ENCODE results near the gene GPR12. TPM values are rescaled to one million over a fixed set of nuclear protein-coding genes. Genes with fewer than 3 reads are reported as not detected.
A peak's percentile ranks its signal among the peaks of the same experiment; 100 is the strongest.

The GPR12 gene
- total and polyA plus RNA-seq, 2 experiments from 2014 or later, result 0.13 TPM; not detected in 1

- H3K4me3 Mint-ChIP-seq, result no peak overlapping the region
- Histone ChIP-seq H3K27ac (ENCODE audit: low read depth) (no peak overlapping the region), H3K9me2 (ENCODE audit: insufficient read depth) (no peaks in the 10 kb centered on the region), H3K27me3 (ENCODE audit: insufficient read depth) (no peaks in the 10 kb centered on the region), H3F3A (replicated peaks; ENCODE audit: low read depth) (no peaks in the 10 kb centered on the region), H3K4me1 (ENCODE audit: insufficient read depth) (peaks cover 9% of the 10 kb centered on the region), H3K4me2 (no peak overlapping the region), H2AFZ (no peak overlapping the region), H3K36me3 (ENCODE audit: insufficient read depth) (no peaks in the 10 kb centered on the region), H3K79me2 (replicated peaks; ENCODE audit: insufficient read depth) (no peaks in the 10 kb centered on the region), H3K4me3 (no peak overlapping the region), H4K20me1 (replicated peaks; ENCODE audit: insufficient read depth) (no peaks in the 10 kb centered on the region)
- ATAC-seq (peak; percentile 17; the same call in 2 of the 3 replicates), DNase-seq (ENCODE audit: low spot score) (no peak)
- TF ChIP-seq ZNF114 (CRISPR knock-in tag; IDR thresholded peaks at IDR 0.05) (no peak), ZNF331 (CRISPR knock-in tag; IDR thresholded peaks at IDR 0.05; ENCODE audit: low read depth) (no peak), EZH2 (IDR thresholded peaks at IDR 0.05; ENCODE audit: low read depth, unreplicated experiment) (no peak), STAT1 (IDR thresholded peaks at IDR 0.05; ENCODE audit: unreplicated experiment) (no peak), POLR2AphosphoS5 (IDR thresholded peaks at IDR 0.05; ENCODE audit: low read depth) (no peak), ETS1 (IDR thresholded peaks at IDR 0.05) (no peak), CREB1 (CRISPR knock-in tag; IDR thresholded peaks at IDR 0.05; ENCODE audit: low read depth) (no peak), JUNB (IDR thresholded peaks at IDR 0.05; ENCODE audit: unreplicated experiment) (no peak), NANOG (IDR thresholded peaks at IDR 0.05; ENCODE audit: borderline replicate concordance) (no peak)
- TF ChIP-seq, protein P1, sequence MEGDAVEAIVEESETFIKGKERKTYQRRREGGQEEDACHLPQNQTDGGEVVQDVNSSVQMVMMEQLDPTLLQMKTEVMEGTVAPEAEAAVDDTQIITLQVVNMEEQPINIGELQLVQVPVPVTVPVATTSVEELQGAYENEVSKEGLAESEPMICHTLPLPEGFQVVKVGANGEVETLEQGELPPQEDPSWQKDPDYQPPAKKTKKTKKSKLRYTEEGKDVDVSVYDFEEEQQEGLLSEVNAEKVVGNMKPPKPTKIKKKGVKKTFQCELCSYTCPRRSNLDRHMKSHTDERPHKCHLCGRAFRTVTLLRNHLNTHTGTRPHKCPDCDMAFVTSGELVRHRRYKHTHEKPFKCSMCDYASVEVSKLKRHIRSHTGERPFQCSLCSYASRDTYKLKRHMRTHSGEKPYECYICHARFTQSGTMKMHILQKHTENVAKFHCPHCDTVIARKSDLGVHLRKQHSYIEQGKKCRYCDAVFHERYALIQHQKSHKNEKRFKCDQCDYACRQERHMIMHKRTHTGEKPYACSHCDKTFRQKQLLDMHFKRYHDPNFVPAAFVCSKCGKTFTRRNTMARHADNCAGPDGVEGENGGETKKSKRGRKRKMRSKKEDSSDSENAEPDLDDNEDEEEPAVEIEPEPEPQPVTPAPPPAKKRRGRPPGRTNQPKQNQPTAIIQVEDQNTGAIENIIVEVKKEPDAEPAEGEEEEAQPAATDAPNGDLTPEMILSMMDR (conservative IDR thresholded peaks at IDR 0.05; ENCODE audit: low read depth in 2 of 2), result no peak
- H3K9me3 Mint-ChIP-seq, result peaks cover 11% of the 10 kb centered on the region
- peaks cover 7% of the 10 kb centered on the region for H3K36me3 Mint-ChIP-seq (ENCODE audit: low read depth)
- H3K27me3 Mint-ChIP-seq (ENCODE audit: insufficient read depth, low read depth, poor library complexity), result peaks cover 7% of the 10 kb centered on the region
- peaks cover 16% of the 10 kb centered on the region for H3K4me1 Mint-ChIP-seq
- no peak overlapping the region for H3K27ac Mint-ChIP-seq
Observed at GRCh38 chr13:26708007-26708297, 52.6 kb downstream of the GPR12 start.

DNA sequence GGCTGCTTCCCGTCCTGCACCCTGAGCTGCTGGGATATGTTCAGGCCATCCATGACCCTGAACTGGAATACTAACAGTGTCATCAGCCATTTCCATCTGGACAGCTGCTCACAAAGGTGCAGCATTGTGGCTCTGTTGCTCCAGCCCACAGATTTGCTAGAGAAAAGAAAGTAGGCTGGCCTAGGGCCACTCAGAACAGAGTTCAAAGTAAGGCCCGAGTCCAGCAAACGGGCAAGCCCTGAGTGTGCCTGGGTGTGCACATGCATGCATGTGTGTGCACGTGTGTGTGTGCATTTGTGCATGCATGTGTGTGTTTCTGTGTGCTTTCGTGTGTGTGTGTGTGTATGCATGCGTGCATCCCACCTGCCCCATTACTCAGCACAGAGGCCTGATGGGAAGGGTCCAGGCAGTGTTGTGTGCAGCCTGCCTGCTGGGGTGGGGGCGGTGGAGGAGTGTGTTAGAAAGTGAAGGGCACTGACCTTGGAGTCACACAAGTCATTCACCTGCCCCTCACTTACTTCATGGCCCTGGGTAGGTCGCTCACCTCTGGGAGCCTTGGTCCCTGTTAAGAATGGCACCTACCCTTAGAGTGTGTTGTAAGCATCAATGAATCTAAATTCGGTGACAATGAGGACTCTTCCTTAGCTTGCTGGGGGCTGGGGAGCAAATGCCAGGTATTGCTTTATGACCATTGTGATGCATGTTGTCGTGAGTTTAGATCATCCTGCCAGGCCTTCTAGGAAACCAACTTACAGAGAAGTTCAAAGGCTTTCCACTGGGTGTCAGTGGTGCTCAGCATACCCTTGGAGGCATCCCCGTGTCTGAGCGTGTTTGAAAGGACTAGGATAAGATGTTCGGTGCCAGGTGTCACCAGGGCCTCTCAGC lies 53.2 kb downstream of the GPR12 start:
- Mint-ChIP-seq H3K27ac (no peak overlapping the region), H3K4me1 (peaks cover 16% of the 10 kb centered on the region), H3K27me3 (ENCODE audit: insufficient read depth, low read depth, poor library complexity) (peaks cover 7% of the 10 kb centered on the region), H3K36me3 (ENCODE audit: low read depth) (peaks cover 2% of the 10 kb centered on the region), H3K9me3 (peaks cover 5% of the 10 kb centered on the region), H3K4me3 (no peak overlapping the region)
- ATAC-seq (peak; percentile 90), DNase-seq (ENCODE audit: low spot score) (peak; percentile 91)
- Histone ChIP-seq H3K4me2 (no peak overlapping the region), H3K27ac (ENCODE audit: low read depth) (no peak overlapping the region), H3K36me3 (ENCODE audit: insufficient read depth) (no peaks in the 10 kb centered on the region), H3K79me2 (replicated peaks; ENCODE audit: insufficient read depth) (no peaks in the 10 kb centered on the region), H2AFZ (no peak overlapping the region), H4K20me1 (replicated peaks; ENCODE audit: insufficient read depth) (no peaks in the 10 kb centered on the region), H3F3A (replicated peaks; ENCODE audit: low read depth) (no peaks in the 10 kb centered on the region), H3K4me3 (no peak overlapping the region), H3K4me1 (ENCODE audit: insufficient read depth) (peaks cover 9% of the 10 kb centered on the region), H3K9me2 (ENCODE audit: insufficient read depth) (no peaks in the 10 kb centered on the region), H3K27me3 (ENCODE audit: insufficient read depth) (no peaks in the 10 kb centered on the region)
- TF ChIP-seq, protein P2, sequence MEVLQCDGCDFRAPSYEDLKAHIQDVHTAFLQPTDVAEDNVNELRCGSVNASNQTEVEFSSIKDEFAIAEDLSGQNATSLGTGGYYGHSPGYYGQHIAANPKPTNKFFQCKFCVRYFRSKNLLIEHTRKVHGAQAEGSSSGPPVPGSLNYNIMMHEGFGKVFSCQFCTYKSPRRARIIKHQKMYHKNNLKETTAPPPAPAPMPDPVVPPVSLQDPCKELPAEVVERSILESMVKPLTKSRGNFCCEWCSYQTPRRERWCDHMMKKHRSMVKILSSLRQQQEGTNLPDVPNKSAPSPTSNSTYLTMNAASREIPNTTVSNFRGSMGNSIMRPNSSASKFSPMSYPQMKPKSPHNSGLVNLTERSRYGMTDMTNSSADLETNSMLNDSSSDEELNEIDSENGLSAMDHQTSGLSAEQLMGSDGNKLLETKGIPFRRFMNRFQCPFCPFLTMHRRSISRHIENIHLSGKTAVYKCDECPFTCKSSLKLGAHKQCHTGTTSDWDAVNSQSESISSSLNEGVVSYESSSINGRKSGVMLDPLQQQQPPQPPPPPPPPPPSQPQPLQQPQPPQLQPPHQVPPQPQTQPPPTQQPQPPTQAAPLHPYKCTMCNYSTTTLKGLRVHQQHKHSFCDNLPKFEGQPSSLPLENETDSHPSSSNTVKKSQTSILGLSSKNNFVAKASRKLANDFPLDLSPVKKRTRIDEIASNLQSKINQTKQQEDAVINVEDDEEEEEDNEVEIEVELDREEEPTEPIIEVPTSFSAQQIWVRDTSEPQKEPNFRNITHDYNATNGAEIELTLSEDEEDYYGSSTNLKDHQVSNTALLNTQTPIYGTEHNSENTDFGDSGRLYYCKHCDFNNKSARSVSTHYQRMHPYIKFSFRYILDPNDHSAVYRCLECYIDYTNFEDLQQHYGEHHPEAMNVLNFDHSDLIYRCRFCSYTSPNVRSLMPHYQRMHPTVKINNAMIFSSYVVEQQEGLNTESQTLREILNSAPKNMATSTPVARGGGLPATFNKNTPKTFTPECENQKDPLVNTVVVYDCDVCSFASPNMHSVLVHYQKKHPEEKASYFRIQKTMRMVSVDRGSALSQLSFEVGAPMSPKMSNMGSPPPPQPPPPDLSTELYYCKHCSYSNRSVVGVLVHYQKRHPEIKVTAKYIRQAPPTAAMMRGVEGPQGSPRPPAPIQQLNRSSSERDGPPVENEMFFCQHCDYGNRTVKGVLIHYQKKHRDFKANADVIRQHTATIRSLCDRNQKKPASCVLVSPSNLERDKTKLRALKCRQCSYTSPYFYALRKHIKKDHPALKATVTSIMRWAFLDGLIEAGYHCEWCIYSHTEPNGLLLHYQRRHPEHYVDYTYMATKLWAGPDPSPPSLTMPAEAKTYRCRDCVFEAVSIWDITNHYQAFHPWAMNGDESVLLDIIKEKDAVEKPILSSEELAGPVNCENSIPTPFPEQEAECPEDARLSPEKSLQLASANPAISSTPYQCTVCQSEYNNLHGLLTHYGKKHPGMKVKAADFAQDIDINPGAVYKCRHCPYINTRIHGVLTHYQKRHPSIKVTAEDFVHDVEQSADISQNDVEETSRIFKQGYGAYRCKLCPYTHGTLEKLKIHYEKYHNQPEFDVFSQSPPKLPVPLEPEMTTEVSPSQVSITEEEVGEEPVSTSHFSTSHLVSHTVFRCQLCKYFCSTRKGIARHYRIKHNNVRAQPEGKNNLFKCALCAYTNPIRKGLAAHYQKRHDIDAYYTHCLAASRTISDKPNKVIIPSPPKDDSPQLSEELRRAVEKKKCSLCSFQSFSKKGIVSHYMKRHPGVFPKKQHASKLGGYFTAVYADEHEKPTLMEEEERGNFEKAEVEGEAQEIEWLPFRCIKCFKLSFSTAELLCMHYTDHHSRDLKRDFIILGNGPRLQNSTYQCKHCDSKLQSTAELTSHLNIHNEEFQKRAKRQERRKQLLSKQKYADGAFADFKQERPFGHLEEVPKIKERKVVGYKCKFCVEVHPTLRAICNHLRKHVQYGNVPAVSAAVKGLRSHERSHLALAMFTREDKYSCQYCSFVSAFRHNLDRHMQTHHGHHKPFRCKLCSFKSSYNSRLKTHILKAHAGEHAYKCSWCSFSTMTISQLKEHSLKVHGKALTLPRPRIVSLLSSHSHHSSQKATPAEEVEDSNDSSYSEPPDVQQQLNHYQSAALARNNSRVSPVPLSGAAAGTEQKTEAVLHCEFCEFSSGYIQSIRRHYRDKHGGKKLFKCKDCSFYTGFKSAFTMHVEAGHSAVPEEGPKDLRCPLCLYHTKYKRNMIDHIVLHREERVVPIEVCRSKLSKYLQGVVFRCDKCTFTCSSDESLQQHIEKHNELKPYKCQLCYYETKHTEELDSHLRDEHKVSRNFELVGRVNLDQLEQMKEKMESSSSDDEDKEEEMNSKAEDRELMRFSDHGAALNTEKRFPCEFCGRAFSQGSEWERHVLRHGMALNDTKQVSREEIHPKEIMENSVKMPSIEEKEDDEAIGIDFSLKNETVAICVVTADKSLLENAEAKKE (CRISPR knock-in tag; IDR thresholded peaks at IDR 0.05), result no peak

Data from GM23338 (cell line).